Measurements from ENCODE around the gene GMCL1. TPM values are rescaled to one million over a fixed set of nuclear protein-coding genes. Genes with fewer than 3 reads are reported as not detected.

GMCL1 gene
- total RNA-seq, 1 experiment from 2014 or later: 20.8 TPM

GRCh38 chr2:69843993-69844392 lies 14.5 kb downstream of the GMCL1 start:
- Histone ChIP-seq H3K4me1 (ENCODE audit: insufficient read depth, low read length, poor library complexity, severe bottlenecking) (no peaks in the 10 kb centered on the region), H3K27me3 (replicated peaks; ENCODE audit: insufficient read depth, low read depth, low read length, poor library complexity) (no peaks in the 10 kb centered on the region), H3K36me3 (ENCODE audit: insufficient read depth, low read length, poor library complexity, severe bottlenecking) (peaks cover 21% of the 10 kb centered on the region), H3K9me3 (ENCODE audit: low read depth, low read length, poor library complexity, severe bottlenecking) (no peaks in the 10 kb centered on the region), H3K4me3 (ENCODE audit: low read depth, low read length, poor library complexity, severe bottlenecking) (no peak overlapping the region), H3K27ac (ENCODE audit: low read depth, low read length, poor library complexity, severe bottlenecking) (no peak overlapping the region)
- ChIA-PET POLR2A (ENCODE audit: low non-redundant PET) (no interaction called here), CTCF (no interaction called here)
- no peak for TF ChIP-seq EZH2 (IDR thresholded peaks at IDR 0.05; ENCODE audit: borderline replicate concordance, low read depth, low read length, poor library complexity, severe bottlenecking)
- TF ChIP-seq, protein P1, sequence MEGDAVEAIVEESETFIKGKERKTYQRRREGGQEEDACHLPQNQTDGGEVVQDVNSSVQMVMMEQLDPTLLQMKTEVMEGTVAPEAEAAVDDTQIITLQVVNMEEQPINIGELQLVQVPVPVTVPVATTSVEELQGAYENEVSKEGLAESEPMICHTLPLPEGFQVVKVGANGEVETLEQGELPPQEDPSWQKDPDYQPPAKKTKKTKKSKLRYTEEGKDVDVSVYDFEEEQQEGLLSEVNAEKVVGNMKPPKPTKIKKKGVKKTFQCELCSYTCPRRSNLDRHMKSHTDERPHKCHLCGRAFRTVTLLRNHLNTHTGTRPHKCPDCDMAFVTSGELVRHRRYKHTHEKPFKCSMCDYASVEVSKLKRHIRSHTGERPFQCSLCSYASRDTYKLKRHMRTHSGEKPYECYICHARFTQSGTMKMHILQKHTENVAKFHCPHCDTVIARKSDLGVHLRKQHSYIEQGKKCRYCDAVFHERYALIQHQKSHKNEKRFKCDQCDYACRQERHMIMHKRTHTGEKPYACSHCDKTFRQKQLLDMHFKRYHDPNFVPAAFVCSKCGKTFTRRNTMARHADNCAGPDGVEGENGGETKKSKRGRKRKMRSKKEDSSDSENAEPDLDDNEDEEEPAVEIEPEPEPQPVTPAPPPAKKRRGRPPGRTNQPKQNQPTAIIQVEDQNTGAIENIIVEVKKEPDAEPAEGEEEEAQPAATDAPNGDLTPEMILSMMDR (conservative IDR thresholded peaks at IDR 0.05; ENCODE audit: low read depth, low read length): no peak
- intact Hi-C loops (cut with micrococcal nuclease; ENCODE audit: unreplicated experiment): no loop called here
- BruUV-seq (replicated peaks): no TSS peak
- no peak for DNase-seq (ENCODE audit: low spot score)

DNA sequence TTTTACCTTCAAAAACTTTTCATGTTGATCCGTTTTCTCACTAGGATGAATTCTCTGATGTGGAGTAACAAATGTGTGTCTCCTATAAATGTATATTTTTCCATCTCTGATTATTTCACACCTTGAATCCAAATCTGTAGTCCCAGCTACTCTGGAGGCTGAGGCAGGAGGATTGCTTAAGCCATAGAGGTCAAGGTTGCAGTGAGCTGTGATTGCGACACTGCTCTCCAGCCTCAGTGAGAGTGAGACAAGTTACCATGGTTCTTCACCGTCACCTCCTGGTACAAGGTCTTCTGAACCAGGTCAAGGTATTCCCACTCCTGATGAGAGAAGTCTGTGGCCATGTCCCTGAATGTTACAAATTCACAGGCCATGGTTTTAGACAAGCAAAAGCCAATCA lies 15.1 kb downstream of the GMCL1 start:
- peaks cover 21% of the 10 kb centered on the region for H3K36me3 ChIP-seq (ENCODE audit: insufficient read depth, low read length, poor library complexity, severe bottlenecking)
- intact Hi-C loops (cut with micrococcal nuclease; ENCODE audit: unreplicated experiment): no loop called here
- TF ChIP-seq, protein P1 (conservative IDR thresholded peaks at IDR 0.05; ENCODE audit: low read depth, low read length): no peak
- no peak for TF ChIP-seq EZH2 (IDR thresholded peaks at IDR 0.05; ENCODE audit: borderline replicate concordance, low read depth, low read length, poor library complexity, severe bottlenecking)
- no peak overlapping the region for H3K27ac ChIP-seq (ENCODE audit: low read depth, low read length, poor library complexity, severe bottlenecking)
- no peaks in the 10 kb centered on the region for H3K9me3 ChIP-seq (ENCODE audit: low read depth, low read length, poor library complexity, severe bottlenecking)
- H3K4me1 ChIP-seq (ENCODE audit: insufficient read depth, low read length, poor library complexity, severe bottlenecking): no peaks in the 10 kb centered on the region
- no peaks in the 10 kb centered on the region for H3K27me3 ChIP-seq (replicated peaks; ENCODE audit: insufficient read depth, low read depth, low read length, poor library complexity)
- no peak overlapping the region for H3K4me3 ChIP-seq (ENCODE audit: low read depth, low read length, poor library complexity, severe bottlenecking)
- no peak for DNase-seq (ENCODE audit: low spot score)
- ChIA-PET POLR2A (ENCODE audit: low non-redundant PET) (no interaction called here), CTCF (no interaction called here)
- BruUV-seq (replicated peaks): no TSS peak

- ChIA-PET CTCF (no interaction called here), POLR2A (ENCODE audit: low non-redundant PET) (no interaction called here)
- Histone ChIP-seq H3K4me3 (ENCODE audit: low read depth, low read length, poor library complexity, severe bottlenecking) (no peak overlapping the region), H3K4me1 (ENCODE audit: insufficient read depth, low read length, poor library complexity, severe bottlenecking) (no peaks in the 10 kb centered on the region), H3K27ac (ENCODE audit: low read depth, low read length, poor library complexity, severe bottlenecking) (no peak overlapping the region), H3K27me3 (replicated peaks; ENCODE audit: insufficient read depth, low read depth, low read length, poor library complexity) (no peaks in the 10 kb centered on the region), H3K9me3 (ENCODE audit: low read depth, low read length, poor library complexity, severe bottlenecking) (no peaks in the 10 kb centered on the region), H3K36me3 (ENCODE audit: insufficient read depth, low read length, poor library complexity, severe bottlenecking) (peaks cover 18% of the 10 kb centered on the region)
- no peak for DNase-seq (ENCODE audit: low spot score)
- intact Hi-C loops (cut with micrococcal nuclease; ENCODE audit: unreplicated experiment): no loop called here
- no peak for TF ChIP-seq EZH2 (IDR thresholded peaks at IDR 0.05; ENCODE audit: borderline replicate concordance, low read depth, low read length, poor library complexity, severe bottlenecking)
- TF ChIP-seq, protein P1 (conservative IDR thresholded peaks at IDR 0.05; ENCODE audit: low read depth, low read length): no peak
- BruUV-seq (replicated peaks): no TSS peak
These were observed 17.0 kb downstream of the GMCL1 start for GRCh38 chr2:69846182-69847067.
